Measurements from ENCODE around the gene GINM1. TPM values are rescaled to one million over a fixed set of nuclear protein-coding genes. Genes with fewer than 3 reads are reported as not detected.

Gene GINM1, protein sequence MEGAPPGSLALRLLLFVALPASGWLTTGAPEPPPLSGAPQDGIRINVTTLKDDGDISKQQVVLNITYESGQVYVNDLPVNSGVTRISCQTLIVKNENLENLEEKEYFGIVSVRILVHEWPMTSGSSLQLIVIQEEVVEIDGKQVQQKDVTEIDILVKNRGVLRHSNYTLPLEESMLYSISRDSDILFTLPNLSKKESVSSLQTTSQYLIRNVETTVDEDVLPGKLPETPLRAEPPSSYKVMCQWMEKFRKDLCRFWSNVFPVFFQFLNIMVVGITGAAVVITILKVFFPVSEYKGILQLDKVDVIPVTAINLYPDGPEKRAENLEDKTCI
- 24.9 and 31.4 TPM in 2 replicates for total RNA-seq (2012; rRNA removed)
- polyA plus RNA-seq (2012; rRNA removed), result 20.9 and 23.6 TPM in 2 replicates
- 9.9 and 14.9 TPM in 2 replicates for polyA plus RNA-seq (2012; cell fraction: cytosol; rRNA removed)
- polyA plus RNA-seq (2012; cell fraction: nucleus; rRNA removed; ENCODE audit: low replicate concordance), result 2.1 and 8.6 TPM in 2 replicates
- percentile 76 among the genes with signal in this experiment for Bru-seq, nascent RNA
- percentile 83 among the genes with signal in this experiment for BruChase-seq, experiment 1, labeled RNA remaining after a 6-hour chase
- BruChase-seq, experiment 2, labeled RNA remaining after a 2-hour chase, result percentile 70 among the genes with signal in this experiment
- long read RNA-seq, transcript GINM1-201 (8 exons, 2,024 nt), result major isoform, 106 of 112 reads
- long read RNA-seq, partial matches to known transcripts, result 2 of 112 reads
- long read RNA-seq, other reads (novel, unspliced or antisense), result 4 of 112 reads

DNA sequence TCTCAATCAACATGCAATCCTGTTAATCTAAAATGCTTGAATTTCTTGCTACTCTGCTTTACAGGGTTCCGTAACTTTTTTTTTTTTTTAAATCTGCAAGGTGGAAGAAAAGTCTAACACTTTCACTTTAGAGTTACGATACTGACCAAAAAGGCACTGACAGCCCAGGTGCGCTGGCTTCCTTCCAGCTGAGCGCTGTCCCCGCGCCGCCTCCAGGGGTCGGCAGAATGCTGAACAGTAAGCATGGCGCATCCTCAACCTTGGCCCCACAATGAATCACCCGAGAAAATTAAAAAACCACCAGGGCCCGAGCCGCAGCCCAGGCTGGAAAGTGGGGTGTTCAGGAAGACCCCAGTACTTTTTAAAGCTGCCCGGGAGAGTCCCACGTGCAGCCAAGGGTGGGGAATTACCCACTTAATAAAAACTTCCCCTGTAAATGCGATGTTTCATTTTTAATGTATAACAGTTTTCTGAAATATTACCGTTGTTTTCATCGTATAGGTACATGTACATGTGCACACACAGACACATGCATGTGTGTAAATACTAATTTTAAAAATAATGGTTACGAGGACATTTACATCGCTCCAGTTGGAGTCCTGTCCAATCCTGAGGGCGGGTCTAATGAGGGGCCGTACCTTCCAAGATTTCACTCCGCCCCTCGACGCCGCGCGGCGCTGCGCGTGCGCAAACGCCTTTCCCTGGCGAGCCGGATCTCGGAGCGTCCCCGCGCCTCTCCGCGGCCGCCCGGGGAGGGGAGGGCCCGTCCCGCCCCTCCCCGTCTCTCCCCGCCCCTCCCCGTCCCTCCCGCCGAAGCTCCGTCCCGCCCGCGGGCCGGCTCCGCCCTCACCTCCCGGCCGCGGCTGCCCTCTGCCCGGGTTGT is at the start of gene GINM1:
Gene GINM1, plus strand, starts transcription at position 849 of the 883 bp plus-strand sequence. CDS start 40 bp downstream, outside the sequence.
- ATAC-seq (ENCODE audit: low read depth) (peak; percentile 96), DNase-seq (peak; percentile 92)
- H3K4ac ChIP-seq (ENCODE audit: low read depth, low read length), result peak within 1 kb of the TSS; percentile 24; the same call in 1 of the 2 replicates
- intact Hi-C loops (cut with micrococcal nuclease) (no loop called here), dilution Hi-C loops (cut with HindIII; ENCODE audit: low sequenced_read_pairs, unreplicated experiment) (no loop called here), in situ Hi-C loops (cut with MboI; ENCODE audit: low sequenced_read_pairs) (no loop called here)
- no peak within 1 kb of the TSS for H4K8ac ChIP-seq (ENCODE audit: low read depth in 2 of 2, low read length in 2 of 2)
- H4K91ac ChIP-seq (ENCODE audit: insufficient read depth, low read depth, low read length), result no peak within 1 kb of the TSS
- no peaks in the 10 kb centered on the region for H3K9me3 ChIP-seq (ENCODE audit: control insufficient read depth, insufficient read depth, low read length)
- H3K4me1 ChIP-seq (ENCODE audit: control insufficient read depth, insufficient read depth, low read length), result peaks cover 3% of the 10 kb centered on the region
- no peak within 1 kb of the TSS; the same call in 1 of the 2 replicates for H3K18ac ChIP-seq (ENCODE audit: low read depth, low read length)
- peaks cover 3% of the 10 kb centered on the region for H3K9me1 ChIP-seq (ENCODE audit: insufficient read depth, low read length)
- ChIA-PET CTCF (interaction anchor here (0.5 to 1.2 kb wide), 3 partner anchors 14 to 1708 kb away, joined by 3 to 4 read pairs (median 3); no protein-coding TSS in a partner anchor), POLR2A (ENCODE audit: unreplicated experiment) (interaction anchor here (0.5 to 0.6 kb wide), 2 partner anchors 182 to 845 kb away, joined by 3 to 4 read pairs; no protein-coding TSS in a partner anchor)
- H3K14ac ChIP-seq (replicated peaks; ENCODE audit: low read depth, low read length), result peak within 1 kb of the TSS; percentile 43
- H2AFZ ChIP-seq (replicated peaks; ENCODE audit: low read length, poor library complexity), result peak within 1 kb of the TSS; percentile 96
- no peaks in the 10 kb centered on the region for H3K27me3 ChIP-seq (ENCODE audit: control insufficient read depth, insufficient read depth, low read length)
- H3K4me2 ChIP-seq (ENCODE audit: low read depth, low read length), result peak within 1 kb of the TSS; percentile 92
- H2AK9ac ChIP-seq (replicated peaks; ENCODE audit: low read depth, low read length, poor library complexity), result peak within 1 kb of the TSS; percentile 94
- H2BK20ac ChIP-seq (ENCODE audit: low read depth, low read length), result no peak within 1 kb of the TSS
- peaks cover 16 to 34% of the 10 kb centered on the region in 2 experiments for H3K79me1 ChIP-seq (ENCODE audit: low read depth in 1 of 2, low read length in 2 of 2)
- 0% methylated on average over 1 of the region's 59 CpGs; no CpG with 5 or more reads in 1 of the 2 experiments for WGBS, 2 experiments (ENCODE audit: extremely low coverage in 2 of 2, insufficient read length in 1 of 2)
- H2AK5ac ChIP-seq (ENCODE audit: low read depth, low read length), result no peak within 1 kb of the TSS; the same call in 1 of the 2 replicates
- H2BK15ac ChIP-seq (ENCODE audit: low read depth, low read length), result no peak within 1 kb of the TSS
- peak within 1 kb of the TSS; percentile 76 for H3K23ac ChIP-seq (ENCODE audit: low read depth, low read length)
- peaks cover 9% of the 10 kb centered on the region; the same call in 1 of the 2 replicates for H4K20me1 ChIP-seq (ENCODE audit: insufficient read depth, low read length)
- peak within 1 kb of the TSS; percentile 97 for H3K4me3 ChIP-seq (ENCODE audit: insufficient read depth, low read depth, low read length)
- H3K27ac ChIP-seq (ENCODE audit: insufficient read depth, low read length), result peak within 1 kb of the TSS; percentile 62
- H4K5ac ChIP-seq (ENCODE audit: low read depth, low read length), result no peak within 1 kb of the TSS; the same call in 1 of the 2 replicates
- no peaks in the 10 kb centered on the region for H3K36me3 ChIP-seq (ENCODE audit: control insufficient read depth, insufficient read depth, low read length)
- H2BK120ac ChIP-seq (ENCODE audit: low read depth, low read length), result no peak within 1 kb of the TSS
- H2BK5ac ChIP-seq (ENCODE audit: low read depth, low read length, poor library complexity, severe bottlenecking), result peak within 1 kb of the TSS; percentile 39
- H3K56ac ChIP-seq (ENCODE audit: extremely low read depth, insufficient read depth, low read length), result peak within 1 kb of the TSS; percentile 3; the same call in 1 of the 2 replicates
- peak within 1 kb of the TSS; percentile 78 for H3K9ac ChIP-seq (ENCODE audit: low read depth, low read length)
- no TSS peak for BruUV-seq (replicated peaks)
- TF ChIP-seq, protein P1, sequence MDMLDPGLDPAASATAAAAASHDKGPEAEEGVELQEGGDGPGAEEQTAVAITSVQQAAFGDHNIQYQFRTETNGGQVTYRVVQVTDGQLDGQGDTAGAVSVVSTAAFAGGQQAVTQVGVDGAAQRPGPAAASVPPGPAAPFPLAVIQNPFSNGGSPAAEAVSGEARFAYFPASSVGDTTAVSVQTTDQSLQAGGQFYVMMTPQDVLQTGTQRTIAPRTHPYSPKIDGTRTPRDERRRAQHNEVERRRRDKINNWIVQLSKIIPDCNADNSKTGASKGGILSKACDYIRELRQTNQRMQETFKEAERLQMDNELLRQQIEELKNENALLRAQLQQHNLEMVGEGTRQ (IDR thresholded peaks at IDR 0.05; ENCODE audit: low read depth, low read length), result no peak
- TF ChIP-seq MXI1 (IDR thresholded peaks at IDR 0.05; ENCODE audit: borderline replicate concordance, low read depth, low read length), result peak; percentile 63; the same call in 1 of the 2 replicates
- no peak for TF ChIP-seq CHD1 (IDR thresholded peaks at IDR 0.05; ENCODE audit: low read depth, low read length)
- TF ChIP-seq RCOR1 (IDR thresholded peaks at IDR 0.05; ENCODE audit: insufficient replicate concordance, low read length), result peak; percentile 53
- TF ChIP-seq, protein P2, sequence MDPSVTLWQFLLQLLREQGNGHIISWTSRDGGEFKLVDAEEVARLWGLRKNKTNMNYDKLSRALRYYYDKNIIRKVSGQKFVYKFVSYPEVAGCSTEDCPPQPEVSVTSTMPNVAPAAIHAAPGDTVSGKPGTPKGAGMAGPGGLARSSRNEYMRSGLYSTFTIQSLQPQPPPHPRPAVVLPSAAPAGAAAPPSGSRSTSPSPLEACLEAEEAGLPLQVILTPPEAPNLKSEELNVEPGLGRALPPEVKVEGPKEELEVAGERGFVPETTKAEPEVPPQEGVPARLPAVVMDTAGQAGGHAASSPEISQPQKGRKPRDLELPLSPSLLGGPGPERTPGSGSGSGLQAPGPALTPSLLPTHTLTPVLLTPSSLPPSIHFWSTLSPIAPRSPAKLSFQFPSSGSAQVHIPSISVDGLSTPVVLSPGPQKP (IDR thresholded peaks at IDR 0.05; ENCODE audit: borderline replicate concordance, low read depth, low read length), result no peak
- TF ChIP-seq FOS (IDR thresholded peaks at IDR 0.05; ENCODE audit: low read depth, low read length), result peak; percentile 37
- no peak for TF ChIP-seq POLR2A (IDR thresholded peaks at IDR 0.05; ENCODE audit: low read depth, low read length)
- TF ChIP-seq RAD21 (IDR thresholded peaks at IDR 0.05; ENCODE audit: low read length), result peak; percentile 45
- no peak for TF ChIP-seq RFX5 (IDR thresholded peaks at IDR 0.05; ENCODE audit: low read depth, low read length)
